HT1080 (cell line): ENCODE results near the gene GABRG2. TPM values are rescaled to one million over a fixed set of nuclear protein-coding genes. Genes with fewer than 3 reads are reported as not detected.

ENCODE experiments used
- DNase-seq: peaks from one replicate; pipeline ENCODE4 v3.0.0-alpha.2; 2015; ENCODE audit warnings: low read depth
- total RNA-seq: library from RNA; depleted of rRNA; stranded (reverse); fragments of >200 nt; shearing (Covaris generic); gene quantifications from 2 replicates; pipeline ENCODE4 v1.2.3, GENCODE V29; 2014; rRNA removed

The GABRG2 gene
- total RNA-seq, 1 experiment from 2014 or later = 0.90 TPM

DNA sequence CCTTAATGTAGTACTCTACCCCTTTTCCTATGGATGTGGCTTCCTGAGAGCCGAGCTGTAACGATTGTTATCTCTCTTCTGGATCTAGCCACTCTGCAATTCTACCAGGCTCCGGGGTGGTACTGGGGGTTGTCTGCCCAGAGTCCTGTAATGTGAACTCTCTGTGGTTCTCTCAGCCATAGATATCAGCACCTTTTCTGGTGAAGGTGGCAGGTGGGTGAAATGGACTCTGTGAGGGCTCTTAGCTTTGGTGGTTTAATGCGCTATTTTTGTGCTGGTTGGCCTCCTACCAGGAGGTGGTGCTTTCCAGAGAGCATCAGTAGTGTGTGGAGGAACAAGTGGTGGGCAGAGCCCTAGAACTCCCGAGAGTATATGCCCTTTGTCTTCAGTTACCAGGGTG lies 122.1 kb downstream of the GABRG2 start:
- no peak for DNase-seq

DNA sequence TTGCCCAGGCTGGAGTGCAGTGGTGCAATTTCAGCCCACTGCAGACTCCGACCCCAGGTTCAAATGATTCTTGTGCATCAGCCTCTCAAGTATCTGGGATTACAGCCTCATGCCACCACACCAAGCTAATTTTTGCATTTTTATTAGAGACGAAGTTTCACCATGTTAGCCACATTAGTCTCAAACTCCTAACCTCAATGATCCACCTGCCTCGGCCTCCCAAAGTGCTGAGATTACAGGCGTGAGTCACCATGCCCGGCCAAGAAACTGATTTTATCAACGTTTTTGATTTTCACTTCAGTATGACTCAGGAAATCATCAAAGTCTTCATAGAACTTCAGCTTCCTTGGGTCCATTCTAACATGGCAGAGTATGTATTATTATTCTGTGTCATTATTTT lies 125.4 kb downstream of the GABRG2 start:
- DNase-seq = peak; percentile 6

DNA sequence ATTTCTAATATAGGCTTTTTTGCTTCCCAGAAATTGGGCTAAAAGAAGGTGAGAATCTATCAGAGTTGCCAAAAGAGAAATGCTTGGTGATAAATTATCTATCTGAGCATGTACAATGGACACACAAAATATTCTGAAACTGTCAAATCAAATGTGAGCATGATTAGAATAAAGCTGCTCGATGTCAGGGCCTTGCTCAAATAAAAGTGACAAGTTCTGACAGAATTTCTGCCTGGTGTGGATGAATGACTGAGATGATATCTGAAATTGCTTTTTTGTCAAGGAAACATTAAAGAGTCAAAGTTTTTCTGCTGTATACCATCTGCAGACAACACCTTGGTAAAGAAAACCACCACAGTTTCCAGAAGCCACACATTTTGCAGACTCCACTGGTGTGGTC lies 128.8 kb downstream of the GABRG2 start:
- no peak for DNase-seq

DNA sequence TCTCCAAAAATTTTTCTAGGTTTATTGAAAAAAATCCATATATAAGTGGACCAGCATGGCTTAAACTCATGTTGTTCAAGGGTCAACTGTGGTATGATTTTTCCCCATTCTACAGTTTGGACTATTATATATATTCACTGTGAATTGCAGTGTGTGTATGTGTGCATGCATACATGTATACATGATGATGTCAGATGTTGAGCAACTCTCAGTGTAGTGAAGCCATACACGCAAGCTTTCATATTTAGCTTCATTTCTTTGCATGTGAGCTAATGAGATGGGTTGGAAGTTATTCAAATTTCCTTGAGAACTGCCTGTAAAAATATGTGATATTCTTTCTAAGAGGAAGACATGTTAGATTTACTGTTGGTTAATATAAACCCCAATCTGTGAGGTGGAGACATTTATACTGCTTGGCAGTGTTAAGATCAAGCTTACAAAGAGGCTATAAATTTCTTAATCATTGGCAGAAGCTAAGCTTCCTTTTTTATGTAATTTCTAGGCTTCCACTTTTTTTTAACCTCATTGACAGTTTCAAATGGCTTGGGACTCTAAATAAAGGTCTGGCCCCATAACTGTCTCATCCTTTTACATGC lies 134.8 kb downstream of the GABRG2 start:
- no peak for DNase-seq

Other genes starting within 250 kb of the GABRG2 start
- gene GABRA1, start 219.7 kb upstream of the GABRG2 start, total RNA-seq = not detected in 2 replicates